Left forelimb (tissue), 1 donor: ENCODE measurements around the gene ACSL6.
A peak's percentile ranks its signal among the peaks of the same experiment; 100 is the strongest.

Source experiments
- DNase-seq: peaks from one replicate; pipeline ENCODE4 v3.0.0-alpha.2; 2018; ENCODE audit warnings: low spot score

Gene ACSL6

GRCh38 chr5:132049093-132049492 lies 37.6 kb upstream of the ACSL6 start:
- no peak for DNase-seq

GRCh38 chr5:132046880-132047299 lies 35.4 kb upstream of the ACSL6 start:
- no peak for DNase-seq

DNA sequence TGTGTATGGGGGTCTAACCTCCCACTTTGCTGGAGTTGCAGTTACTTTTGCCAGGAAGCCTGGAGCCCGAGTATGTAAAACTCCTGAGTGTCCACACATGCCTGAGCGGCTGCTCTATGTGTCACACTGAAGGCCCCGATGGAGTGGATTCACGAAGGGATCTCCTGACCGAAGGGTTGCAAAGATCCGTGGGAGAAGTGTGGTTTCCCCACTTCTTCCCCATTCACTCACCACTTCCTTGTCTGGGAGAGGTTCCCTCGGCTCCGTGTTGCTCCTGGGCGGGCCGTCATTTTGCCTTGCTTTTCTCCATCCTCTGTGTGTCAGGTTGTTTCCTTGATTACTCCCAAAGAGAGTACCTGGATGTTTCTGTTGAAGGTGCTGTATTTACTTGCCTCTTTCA lies 32.7 kb upstream of the ACSL6 start:
- DNase-seq = no peak

- DNase-seq = no peak
Measured at GRCh38 chr5:132037353-132037752, 25.9 kb upstream of the ACSL6 start.

GRCh38 chr5:132033122-132033521 lies 21.7 kb upstream of the ACSL6 start:
- DNase-seq = no peak

DNA sequence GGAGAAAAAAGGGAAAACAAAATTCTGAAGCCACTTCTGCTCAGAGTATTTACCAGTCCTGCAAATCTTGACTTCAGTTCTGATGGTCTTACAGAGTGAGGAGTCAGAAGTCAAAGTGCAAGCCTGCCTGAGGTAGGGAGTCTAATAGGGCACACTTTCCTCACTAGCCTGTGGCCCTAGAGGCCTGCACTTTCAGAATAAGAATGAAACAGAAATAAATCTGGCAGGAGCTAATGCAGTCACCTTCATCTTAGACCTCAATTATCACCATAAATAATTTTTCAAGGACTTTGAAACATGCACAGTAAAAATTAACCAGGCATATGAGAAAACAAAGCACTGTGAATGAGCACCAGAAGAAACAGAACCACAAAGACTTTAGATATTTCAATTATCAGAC lies 20.7 kb upstream of the ACSL6 start:
- DNase-seq = no peak

GRCh38 chr5:132030610-132031009 lies 19.2 kb upstream of the ACSL6 start:
- no peak for DNase-seq

- no peak for DNase-seq
Measured at GRCh38 chr5:132029609-132030330, 18.3 kb upstream of the ACSL6 start.

GRCh38 chr5:132027027-132027426 lies 15.6 kb upstream of the ACSL6 start:
- DNase-seq = no peak

GRCh38 chr5:132026516-132027008 lies 15.1 kb upstream of the ACSL6 start:
- no peak for DNase-seq

DNA sequence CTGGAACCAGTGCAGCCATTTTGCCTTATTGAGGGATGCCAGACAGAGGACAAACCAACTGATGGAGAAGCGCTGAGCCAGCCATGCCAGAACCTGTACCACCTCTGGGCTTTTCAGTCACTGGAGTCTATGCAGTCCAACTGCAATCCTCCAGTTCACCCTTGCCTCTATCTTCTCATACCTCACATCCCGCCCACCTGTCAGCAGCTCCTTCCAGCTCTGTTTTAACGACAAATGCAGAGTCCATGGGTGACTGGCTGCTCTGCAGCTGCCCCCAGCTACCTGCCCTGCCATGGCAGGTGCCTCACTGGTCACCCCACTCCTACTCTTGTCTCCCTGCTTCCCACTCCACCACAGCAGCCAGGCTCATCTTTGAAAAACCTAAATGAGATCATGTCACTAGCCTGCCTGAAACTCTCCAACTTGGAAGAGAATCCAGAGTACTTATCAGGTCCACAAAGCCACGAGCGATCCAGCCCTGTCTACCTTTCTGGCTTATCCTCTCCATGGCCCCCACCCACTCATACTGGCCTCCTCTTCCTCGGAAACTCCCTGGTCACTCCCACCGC lies 14.0 kb upstream of the ACSL6 start:
- DNase-seq = no peak

DNA sequence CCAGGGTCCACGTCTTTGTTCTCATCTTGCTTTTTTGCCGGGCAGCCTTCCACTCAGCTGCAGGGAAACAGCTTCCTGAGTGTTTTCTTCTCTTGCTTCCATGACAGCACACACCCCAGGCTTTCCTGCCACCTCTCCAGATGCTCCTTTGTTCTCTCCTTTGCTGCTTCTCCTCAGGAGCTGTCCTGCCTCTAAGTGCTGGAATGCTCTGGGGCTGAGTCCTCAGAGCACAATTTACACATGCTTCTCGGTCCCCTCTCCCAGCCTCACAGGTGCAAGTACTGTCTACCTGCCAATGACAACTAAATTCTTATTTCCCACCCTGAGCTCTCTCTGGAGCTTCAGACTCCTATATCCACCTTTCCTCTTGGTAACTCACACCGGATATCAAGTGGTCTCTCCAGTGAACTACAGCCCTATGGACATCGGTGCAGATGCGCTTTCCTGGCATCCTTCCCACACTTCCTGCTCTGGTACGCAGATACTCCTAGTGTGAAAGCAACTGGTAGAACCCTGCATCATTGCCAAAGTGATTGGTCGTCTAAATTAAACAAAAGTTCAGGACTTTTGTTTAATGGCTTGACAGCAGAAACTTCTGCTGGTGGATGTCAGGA lies 13.4 kb upstream of the ACSL6 start:
- no peak for DNase-seq

DNA sequence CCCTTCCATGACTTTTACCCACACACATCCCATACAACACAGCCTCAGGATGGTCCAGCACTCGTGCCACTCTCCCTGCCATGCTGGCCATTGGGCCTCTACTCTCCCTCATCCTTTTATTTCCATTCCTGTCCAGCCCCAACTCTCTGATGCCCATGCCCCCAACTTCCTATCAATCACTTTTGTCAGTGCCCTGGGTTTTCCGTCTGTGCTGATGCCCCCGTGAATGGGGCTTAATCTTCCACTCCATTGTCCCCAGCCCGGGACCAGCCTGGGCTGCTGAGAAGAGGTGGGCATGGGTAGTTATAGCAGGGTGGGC lies 12.6 kb upstream of the ACSL6 start:
- no peak for DNase-seq

DNA sequence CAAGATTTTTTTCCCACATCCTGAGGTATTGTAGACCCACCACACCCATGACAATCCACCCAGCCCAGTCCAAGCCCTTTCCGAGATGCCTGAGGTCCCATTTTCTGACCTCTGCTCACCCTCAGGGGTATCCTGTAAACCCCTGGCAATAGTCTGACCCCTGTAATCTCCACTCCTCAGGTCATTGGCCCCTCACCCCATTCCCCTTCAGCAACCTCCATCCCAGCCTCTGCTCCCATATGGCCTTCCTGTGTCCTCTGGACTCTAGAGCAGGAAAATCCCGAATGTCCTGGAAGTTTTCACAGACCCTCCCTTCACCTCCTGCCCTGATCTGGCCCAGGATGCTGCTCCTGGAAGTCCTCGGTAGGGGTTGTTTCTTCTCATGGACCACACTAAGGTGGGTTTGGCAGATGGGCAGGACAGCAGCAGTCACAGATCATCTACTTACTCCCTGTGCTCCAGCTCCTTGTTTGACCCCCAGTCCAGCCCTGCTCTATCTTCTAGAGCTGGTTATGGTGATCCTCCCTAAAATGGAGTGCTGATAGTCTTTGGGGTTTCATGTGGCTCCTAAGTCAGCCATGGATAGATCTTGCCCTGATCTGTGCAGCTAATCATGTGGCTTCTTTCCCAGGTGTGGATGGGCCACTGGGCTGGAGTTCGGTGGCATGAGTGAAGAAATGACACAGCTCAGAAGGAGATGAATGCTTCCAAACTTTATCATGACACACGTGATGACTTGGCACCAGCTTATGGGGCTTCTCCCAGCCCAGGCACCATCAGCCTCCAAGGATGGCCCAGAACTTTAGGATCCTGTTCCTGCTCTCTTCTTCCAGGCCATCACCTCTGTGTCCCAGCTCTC lies 12.0 kb upstream of the ACSL6 start:
- DNase-seq = no peak

GRCh38 chr5:132022737-132023136 lies 11.3 kb upstream of the ACSL6 start:
- DNase-seq = no peak

GRCh38 chr5:132021654-132022053 lies 10.2 kb upstream of the ACSL6 start:
- DNase-seq = no peak

DNA sequence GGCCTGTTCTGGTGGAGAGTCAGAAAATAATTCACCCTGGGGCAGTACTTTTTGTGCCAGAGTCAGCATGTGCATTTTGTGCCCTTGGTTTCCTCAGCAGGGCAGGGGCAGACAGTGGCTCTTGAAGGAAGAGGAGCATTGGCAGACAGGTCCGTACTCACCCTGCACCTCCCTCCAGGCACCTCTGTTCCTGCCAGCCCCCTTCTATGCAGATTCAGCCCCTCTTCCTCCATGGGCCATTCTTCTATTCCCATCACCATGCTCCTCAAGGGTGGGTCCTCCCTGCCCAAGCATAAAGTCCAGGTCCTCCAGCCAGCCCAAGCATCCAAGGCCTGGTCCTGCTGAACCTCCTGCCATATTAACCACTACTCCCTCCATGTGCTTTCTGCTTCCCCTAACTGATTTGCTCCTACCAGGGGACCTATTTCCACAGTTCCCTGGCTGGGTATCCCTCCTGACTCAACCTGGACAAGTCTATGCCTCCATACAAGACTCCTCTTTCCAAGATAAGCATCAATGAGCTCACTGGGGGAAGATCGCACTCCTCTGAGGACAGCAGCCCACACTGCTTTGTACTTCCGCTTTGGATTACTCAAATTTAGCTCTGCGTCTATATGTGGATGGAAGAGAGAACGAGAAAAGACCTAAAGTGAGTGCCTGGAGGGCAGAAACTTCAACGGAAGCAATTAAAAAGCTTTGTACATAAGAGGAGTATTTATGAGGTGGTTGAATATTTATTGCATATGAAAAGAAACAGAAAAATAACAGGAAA lies 9.3 kb upstream of the ACSL6 start:
- no peak for DNase-seq

- DNase-seq = no peak
Measured at GRCh38 chr5:132019857-132020555, 8.5 kb upstream of the ACSL6 start.

GRCh38 chr5:132019337-132019736 lies 7.9 kb upstream of the ACSL6 start:
- no peak for DNase-seq

DNA sequence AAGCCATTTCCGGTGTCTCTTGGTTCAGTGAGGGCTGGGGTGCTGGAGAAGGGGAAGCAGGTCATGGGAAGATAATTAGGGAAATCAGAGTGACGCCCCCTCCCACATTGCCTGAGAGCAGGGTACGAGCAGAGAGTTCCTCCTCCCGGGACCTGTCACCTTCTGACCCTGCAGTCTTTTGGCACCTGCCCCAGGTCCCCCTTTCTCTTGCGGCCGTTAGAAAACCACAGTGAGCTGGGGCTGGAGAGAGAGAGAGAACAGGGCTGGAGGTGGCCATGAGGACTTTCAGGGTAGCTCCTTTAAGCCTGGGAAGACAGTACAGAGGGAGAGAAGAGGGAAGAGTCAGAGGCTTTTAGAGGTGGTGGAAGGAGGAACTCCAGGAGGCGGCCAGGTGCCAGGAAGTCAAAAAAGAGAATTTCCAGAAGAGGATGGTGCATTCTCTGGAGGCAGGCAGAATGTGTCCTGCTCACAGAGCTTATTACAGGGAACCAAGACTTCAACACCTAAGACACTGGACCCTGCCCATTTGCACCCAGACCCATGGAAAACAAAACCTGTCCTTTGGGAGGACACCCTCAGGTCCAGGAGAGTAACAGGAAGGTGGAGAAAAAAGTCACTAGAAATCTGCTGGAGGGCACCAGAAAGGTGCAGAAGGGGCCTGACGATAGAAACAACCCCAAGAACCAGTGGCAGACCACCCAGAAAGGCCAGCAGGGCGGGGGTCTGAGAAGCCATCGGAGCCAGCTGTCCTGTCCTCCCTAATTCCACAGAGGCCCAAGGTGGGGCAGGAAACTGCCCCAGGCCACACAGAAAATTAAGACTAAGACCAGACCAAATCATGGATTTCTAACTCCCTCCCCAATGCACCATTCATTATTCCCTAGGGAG lies 6.5 kb upstream of the ACSL6 start:
- peak; percentile 54 for DNase-seq
